NT2/D1 (cell line): ENCODE results near the gene ENO3.

ENCODE experiments used
- DNase-seq: peaks from one replicate; pipeline ENCODE4 v3.0.0-alpha.2; 2011; ENCODE audit warnings: low read depth, low spot score
- H3K27me3 ChIP-seq: 2 replicates; pipeline ENCODE4 v1.6.0; 2011; ENCODE audit warnings: mild to moderate bottlenecking; ENCODE audit not compliant: insufficient read length, insufficient read depth
- H3K36me3 ChIP-seq: 2 replicates; pipeline ENCODE4 v1.6.1; 2011; ENCODE audit warnings: mild to moderate bottlenecking, low read length, mixed read lengths; ENCODE audit not compliant: insufficient read depth, insufficient read length
- H3K4me1 ChIP-seq: 2 replicates; pipeline ENCODE4 v1.5.1; 2011; ENCODE audit not compliant: insufficient read depth, insufficient read length
- H3K4me3 ChIP-seq: 2 replicates; pipeline ENCODE4 v1.5.1; 2011; ENCODE audit warnings: low read depth; ENCODE audit not compliant: insufficient read length
- H3K9ac ChIP-seq: 2 replicates; pipeline ENCODE4 v1.6.0; 2011; ENCODE audit warnings: low read depth; ENCODE audit not compliant: insufficient read length
- H3K9me3 ChIP-seq: 2 replicates; pipeline ENCODE4 v1.5.1; 2011; ENCODE audit warnings: mild to moderate bottlenecking, low read length; ENCODE audit not compliant: insufficient read depth
- SUZ12 ChIP-seq: IDR thresholded peaks from 2 replicates; pipeline ENCODE4 v1.6.1; 2011; ENCODE audit not compliant: insufficient read length, insufficient read depth; ENCODE audit errors: extremely low read depth
- YY1 ChIP-seq: IDR thresholded peaks from 2 replicates; pipeline ENCODE4 v1.6.1; 2011; ENCODE audit not compliant: insufficient read length, insufficient read depth
- ZNF274 ChIP-seq: IDR thresholded peaks from 2 replicates; pipeline ENCODE4 v1.6.1; 2011; ENCODE audit warnings: mild to moderate bottlenecking, low read depth, low read length

The ENO3 gene

GRCh38 chr17:4965311-4965986 is 14.5 kb downstream of the ENO3 start:
- DNase-seq, result no peak
- Histone ChIP-seq H3K27me3 (no peaks in the 10 kb centered on the region), H3K4me1 (peaks cover 9% of the 10 kb centered on the region), H3K4me3 (no peak overlapping the region), H3K36me3 (peaks cover 25% of the 10 kb centered on the region), H3K9ac (no peak overlapping the region), H3K9me3 (no peaks in the 10 kb centered on the region)
- TF ChIP-seq YY1 (no peak), ZNF274 (no peak), SUZ12 (no peak)

GRCh38 chr17:4966844-4967538 is 16.1 kb downstream of the ENO3 start:
- peak; percentile 95 for DNase-seq
- Histone ChIP-seq H3K9ac (peak overlapping the region; percentile 95), H3K36me3 (peaks cover 33% of the 10 kb centered on the region), H3K9me3 (no peaks in the 10 kb centered on the region), H3K4me1 (peaks cover 9% of the 10 kb centered on the region), H3K27me3 (no peaks in the 10 kb centered on the region), H3K4me3 (peak overlapping the region; percentile 91)
- TF ChIP-seq SUZ12 (no peak), ZNF274 (no peak), YY1 (no peak)

- H3K4me3 ChIP-seq, result peak within 1 kb of the TSS; percentile 91
- peak within 1 kb of the TSS; percentile 95 for H3K9ac ChIP-seq
- peaks cover 39% of the 10 kb centered on the region for H3K36me3 ChIP-seq
- H3K27me3 ChIP-seq, result no peaks in the 10 kb centered on the region
- H3K4me1 ChIP-seq, result peaks cover 9% of the 10 kb centered on the region
- TF ChIP-seq YY1 (peak; percentile 82), SUZ12 (no peak)
- no peaks in the 10 kb centered on the region for H3K9me3 ChIP-seq
- DNase-seq, result peak; percentile 91
Observed at GRCh38 chr17:4967539-4968485, 16.9 kb downstream of the ENO3 start, which contains the start of gene SPAG7. Gene SPAG7 (minus strand): TSS chr17:4967817. CDS start chr17:4967804, 13 bp downstream.

- peaks cover 43% of the 10 kb centered on the region for H3K36me3 ChIP-seq
- H3K4me1 ChIP-seq, result peaks cover 9% of the 10 kb centered on the region
- H3K27me3 ChIP-seq, result no peaks in the 10 kb centered on the region
- no peak for DNase-seq
- no peaks in the 10 kb centered on the region for H3K9me3 ChIP-seq
- no peak for TF ChIP-seq YY1
- no peak for TF ChIP-seq SUZ12
- no peak for TF ChIP-seq ZNF274
- H3K4me3 ChIP-seq, result peak overlapping the region; percentile 91
- H3K9ac ChIP-seq, result peak overlapping the region; percentile 95
Observed at GRCh38 chr17:4968486-4969046, 17.6 kb downstream of the ENO3 start.

GRCh38 chr17:4969047-4969550 is 18.2 kb downstream of the ENO3 start:
- DNase-seq, result no peak
- Histone ChIP-seq H3K27me3 (no peaks in the 10 kb centered on the region), H3K36me3 (peaks cover 44% of the 10 kb centered on the region), H3K9ac (peak overlapping the region; percentile 95), H3K4me3 (peak overlapping the region; percentile 91), H3K4me1 (peaks cover 9% of the 10 kb centered on the region), H3K9me3 (no peaks in the 10 kb centered on the region)
- no peak for TF ChIP-seq SUZ12
- no peak for TF ChIP-seq ZNF274
- TF ChIP-seq YY1, result no peak

- peaks cover 9% of the 10 kb centered on the region for H3K4me1 ChIP-seq
- peak overlapping the region; percentile 91 for H3K4me3 ChIP-seq
Observed at GRCh38 chr17:4969551-4970173, 18.7 kb downstream of the ENO3 start.

More at GRCh38 chr17:4969551-4970173, 18.7 kb downstream of the ENO3 start:
- Histone ChIP-seq H3K27me3 (peaks cover 3% of the 10 kb centered on the region), H3K9ac (peak overlapping the region; percentile 95), H3K9me3 (no peaks in the 10 kb centered on the region), H3K36me3 (peaks cover 49% of the 10 kb centered on the region)
- no peak for DNase-seq
- TF ChIP-seq ZNF274 (no peak), SUZ12 (no peak), YY1 (no peak)
